ENCODE data around the gene C1orf122. TPM values are rescaled to one million over a fixed set of nuclear protein-coding genes. Genes with fewer than 3 reads are reported as not detected.

Gene C1orf122
- total and polyA plus RNA-seq, 2 experiments from 2014 or later: 32.8 to 68.3 TPM

- Mint-ChIP-seq H3K27ac (no peak overlapping the region), H3K4me3 (no peak overlapping the region), H3K27me3 (ENCODE audit: insufficient read depth, low read depth, poor library complexity) (no peaks in the 10 kb centered on the region), H3K9me3 (no peaks in the 10 kb centered on the region), H3K36me3 (ENCODE audit: low read depth) (peaks cover 47% of the 10 kb centered on the region), H3K4me1 (no peaks in the 10 kb centered on the region)
- Histone ChIP-seq H3K27me3 (ENCODE audit: insufficient read depth) (no peaks in the 10 kb centered on the region), H4K20me1 (replicated peaks; ENCODE audit: insufficient read depth) (peaks cover 3% of the 10 kb centered on the region; the same call in 1 of the 2 replicates), H3K4me2 (no peak overlapping the region), H3F3A (replicated peaks; ENCODE audit: low read depth) (no peaks in the 10 kb centered on the region), H3K4me3 (no peak overlapping the region), H3K9me2 (ENCODE audit: insufficient read depth) (no peaks in the 10 kb centered on the region), H3K36me3 (ENCODE audit: insufficient read depth) (peaks cover 33% of the 10 kb centered on the region), H3K4me1 (ENCODE audit: insufficient read depth) (no peaks in the 10 kb centered on the region), H3K79me2 (replicated peaks; ENCODE audit: insufficient read depth) (no peaks in the 10 kb centered on the region), H2AFZ (no peak overlapping the region), H3K27ac (ENCODE audit: low read depth) (no peak overlapping the region)
- DNase-seq (ENCODE audit: low spot score) (no peak), ATAC-seq (no peak)
- TF ChIP-seq EZH2 (IDR thresholded peaks at IDR 0.05; ENCODE audit: low read depth, unreplicated experiment) (no peak), ETS1 (IDR thresholded peaks at IDR 0.05) (no peak), CREB1 (CRISPR knock-in tag; IDR thresholded peaks at IDR 0.05; ENCODE audit: low read depth) (no peak), REST (IDR thresholded peaks at IDR 0.05; ENCODE audit: unreplicated experiment) (no peak), POLR2AphosphoS5 (IDR thresholded peaks at IDR 0.05; ENCODE audit: low read depth) (no peak), ZNF114 (CRISPR knock-in tag; IDR thresholded peaks at IDR 0.05) (no peak), EZH2phosphoT487 (IDR thresholded peaks at IDR 0.05; ENCODE audit: unreplicated experiment) (no peak), ZNF331 (CRISPR knock-in tag; IDR thresholded peaks at IDR 0.05; ENCODE audit: low read depth) (no peak), STAT1 (IDR thresholded peaks at IDR 0.05; ENCODE audit: unreplicated experiment) (no peak), NANOG (IDR thresholded peaks at IDR 0.05; ENCODE audit: borderline replicate concordance) (no peak), CTCF (conservative IDR thresholded peaks at IDR 0.05; ENCODE audit: low read depth in 2 of 2) (no peak), ZNF462 (CRISPR knock-in tag; IDR thresholded peaks at IDR 0.05) (no peak), JUNB (IDR thresholded peaks at IDR 0.05; ENCODE audit: unreplicated experiment) (no peak)
Measured at GRCh38 chr1:37831809-37832208, 24.2 kb downstream of the C1orf122 start.
